Ishikawa (cell line): ENCODE measurements around the gene SAT1.

Experiments
- RAD21 ChIP-seq: IDR thresholded peaks from 2 replicates; pipeline ENCODE4 v1.6.1; 2012; ENCODE audit warnings: low read depth
- REST ChIP-seq: IDR thresholded peaks from 2 replicates; pipeline ENCODE4 v1.6.1; 2012; ENCODE audit warnings: low read depth, mild to moderate bottlenecking
- TAF1 ChIP-seq: IDR thresholded peaks from 2 replicates; pipeline ENCODE4 v1.6.1; 2012; ENCODE audit warnings: low read depth, mild to moderate bottlenecking
- TCF12 ChIP-seq: IDR thresholded peaks from 2 replicates; pipeline ENCODE4 v1.6.1; 2012; ENCODE audit warnings: low read depth
- USF1 ChIP-seq: IDR thresholded peaks from 2 replicates; pipeline ENCODE4 v1.6.1; 2012

GRCh38 chrX:23799469-23800065, 16.6 kb downstream of the SAT1 start:
- TF ChIP-seq REST, result no peak
- no peak for TF ChIP-seq TAF1
- TF ChIP-seq USF1, result no peak
- TF ChIP-seq TCF12, result no peak
- TF ChIP-seq RAD21, result no peak
